Adrenal gland (tissue), 12 donors: ENCODE results near the gene SEMA4C. TPM values are rescaled to one million over a fixed set of nuclear protein-coding genes. Genes with fewer than 3 reads are reported as not detected.

Experiments
- DNase-seq, 7 donors: peaks; one replicate each; pipeline ENCODE4 v3.0.0-alpha.2; 2019 to 2020
- H3K27ac ChIP-seq, 5 donors: fragments of 200-600 bp; sonication (generic) in 4 of 5; 1 replicate in 3 of 5; 2 replicates in 2 of 5; pipeline versions ENCODE4 v1.5.1 to v1.8.0; 2016 to 2020; ENCODE audit warnings: mild to moderate bottlenecking in 1 of 5
- H3K27me3 ChIP-seq: fragments of 200-600 bp; 2 replicates; pipeline ENCODE4 v1.8.0; 2021
- H3K36me3 ChIP-seq, 2 donors: fragments of 200-600 bp; replicated peaks in 1 of 2; 1 replicate in 1 of 2; 2 replicates in 1 of 2; pipeline versions ENCODE4 v1.5.1 to v1.8.0; 2018 to 2022
- H3K4me1 ChIP-seq, 2 donors: fragments of 200-600 bp; replicated peaks in 1 of 2; 1 replicate in 1 of 2; 2 replicates in 1 of 2; pipeline versions ENCODE4 v1.5.1 to v1.8.0; 2018 to 2021
- H3K4me3 ChIP-seq, 4 donors: fragments of 200-600 bp; sonication (generic) in 3 of 4; one replicate each; pipeline ENCODE4 v1.5.1; 2016 to 2018
- H3K9me3 ChIP-seq, 3 donors: fragments of 200-600 bp; sonication (generic) in 1 of 3; replicated peaks in 1 of 3; 1 replicate in 2 of 3; 2 replicates in 1 of 3; pipeline versions ENCODE4 v1.5.1 to v1.8.0; 2016 to 2021
- POLR2A ChIP-seq, 2 donors: fragments of 450-650 bp; IDR thresholded peaks; one replicate each; pipeline ENCODE4 v1.6.1; 2017; ENCODE audit warnings: antibody characterized with exemption in 2 of 2, mild to moderate bottlenecking in 2 of 2, moderate library complexity in 1 of 2
- WGBS, 4 donors: extraction: QIAGEN DNeasy Blood & Tissue Kit in 2 of 4; methylation state at CpG; one replicate each; pipeline versions ENCODE4 v1.1.5 to v1.1.7; 2013 to 2017; 5-methylcytosine and 5-hydroxymethylcytosine counted together
- intact Hi-C, 2 donors: fragments of 100-400 bp; cut with DNase I; formaldehyde crosslinking; loops; one replicate each; pipeline versions ENCODE4 v1.14.1 to v1.15.0; 2022 to 2023
- polyA plus RNA-seq, 3 donors: library from polyadenylated mRNA; stranded (reverse); fragments of 200-250 nt in 2 of 3; fragments of 350-450 nt in 1 of 3; fragmentation: Illumina TruSeq in 1 of 3; extraction: RNeasy Lipid Tissue Mini Kit (QIAGEN cat#74804) in 1 of 3; gene quantifications; one replicate each; pipeline ENCODE4 v1.2.3, GENCODE V29; 2013 to 2014
- total RNA-seq, 9 donors: library from RNA; depleted of rRNA in 4 of 9; stranded (reverse); fragments of >200 nt in 4 of 9; fragments of 120-200 nt in 1 of 9; fragmentation: NEBNext Ultra II Directional in 1 of 9; extraction: Animal tissue kit (Norgen Biotek cat#: 25700) in 1 of 9; gene quantifications; one replicate each; pipeline versions ENCODE4 v1.1.0 to v1.2.4, GENCODE V29; 2013 to 2023
- TF ChIP-seq, protein P1 (sequence below), 6 experiments: fragments of 450-650 bp in 4 of 6; fragments of 200-600 bp in 2 of 6; sonication (generic) in 1 of 6; IDR thresholded peaks; 1 replicate in 5 of 6; 2 replicates in 1 of 6; pipeline versions ENCODE4 v1.5.1 to v1.8.0; 2016 to 2021; ENCODE audit warnings: antibody characterized with exemption in 6 of 6, mild to moderate bottlenecking in 2 of 6, moderate library complexity in 1 of 6
- donor health status: healthy with polysubstance abuse.
- donor health status: Bipolar disorder and iron deficiency.
- donor health status: DM: yes; HTN: yes; CAD: no.
- donor health status: DM: no; HTN: no; CAD: no.
- donor health status: DM: no; HTN: no; CAD: no.
- donor health status: DM: yes; HTN: yes; CAD: no.

The SEMA4C gene
- total and polyA plus RNA-seq, 12 donors, result 4.4 to 31.6 (median 23.2) TPM

DNA sequence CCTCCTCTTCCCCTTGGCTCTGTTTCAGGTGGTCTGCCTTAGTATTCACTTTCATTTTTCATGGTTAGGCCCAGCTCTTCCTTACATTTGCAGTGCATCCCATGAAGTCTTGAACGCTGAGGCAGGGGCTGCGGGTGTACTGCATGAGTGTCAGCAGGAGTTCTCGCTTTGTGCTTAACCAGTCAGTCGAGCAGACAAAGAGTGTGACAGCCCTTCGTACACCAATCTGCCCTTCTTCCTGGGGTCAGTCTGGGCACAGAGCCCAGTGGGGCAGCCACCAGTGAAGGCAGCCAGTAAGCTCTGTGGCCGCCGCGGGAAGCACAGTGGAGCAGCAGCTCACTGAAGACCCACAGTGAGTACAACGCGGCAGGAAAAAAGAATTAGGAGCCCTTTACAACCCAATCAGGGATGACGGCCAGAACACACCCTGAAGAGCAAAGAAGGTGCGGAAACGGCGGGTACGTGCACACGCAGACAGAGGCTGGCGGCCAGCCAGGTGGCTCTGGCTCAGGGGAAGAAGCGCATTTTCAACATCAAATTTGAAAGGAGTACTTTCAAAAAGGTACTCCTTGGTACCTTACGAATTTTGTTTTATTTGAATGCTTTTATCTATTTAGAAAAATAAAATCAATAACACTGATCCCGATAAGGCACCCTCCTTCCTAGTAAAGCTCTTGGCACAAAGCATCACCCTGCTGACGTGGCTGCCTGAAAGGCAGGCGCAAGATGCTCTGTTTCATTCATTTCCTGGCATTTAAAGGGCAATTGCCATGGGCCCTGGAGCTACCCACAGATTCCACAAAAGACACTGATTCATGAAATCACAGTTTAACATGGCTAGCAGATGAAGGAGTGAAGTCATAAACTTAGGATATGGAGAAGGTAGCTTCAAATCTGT lies 47.0 kb upstream of the SEMA4C start:
- intact Hi-C loops, result no loop called here

DNA sequence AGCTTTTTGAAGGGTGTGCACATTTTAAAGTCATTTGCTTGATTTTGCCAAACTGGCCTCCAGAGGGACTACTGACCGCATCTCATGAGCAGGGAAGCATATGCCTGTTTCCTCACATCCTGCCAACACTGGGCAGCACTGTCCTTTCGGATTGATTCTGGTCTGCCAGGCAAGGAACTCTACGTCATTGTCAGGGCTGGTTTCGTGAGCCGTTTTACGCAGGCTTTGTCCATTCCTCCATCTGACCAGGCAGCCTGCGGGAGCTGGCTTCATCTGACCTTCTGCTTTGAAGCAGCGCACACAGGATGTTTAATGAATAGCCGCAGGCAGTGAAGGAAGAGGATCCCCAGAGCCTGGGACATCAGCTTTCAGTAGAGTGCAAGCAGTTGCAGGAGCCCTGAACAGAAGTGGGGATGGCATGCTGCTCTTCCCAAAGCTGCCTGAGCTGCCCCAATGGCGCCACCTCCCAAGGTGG lies 46.3 kb upstream of the SEMA4C start:
- Histone ChIP-seq H3K9me3 (no peaks in the 10 kb centered on the region), H3K4me3 (no peak overlapping the region), H3K4me1 (peaks cover 0 to 8% of the 10 kb centered on the region in 2 donors), H3K36me3 (no peaks in the 10 kb centered on the region), H3K27ac (peak overlapping the region in 1 of 5 donors; percentile 55), H3K27me3 (no peaks in the 10 kb centered on the region)
- TF ChIP-seq, protein P1, sequence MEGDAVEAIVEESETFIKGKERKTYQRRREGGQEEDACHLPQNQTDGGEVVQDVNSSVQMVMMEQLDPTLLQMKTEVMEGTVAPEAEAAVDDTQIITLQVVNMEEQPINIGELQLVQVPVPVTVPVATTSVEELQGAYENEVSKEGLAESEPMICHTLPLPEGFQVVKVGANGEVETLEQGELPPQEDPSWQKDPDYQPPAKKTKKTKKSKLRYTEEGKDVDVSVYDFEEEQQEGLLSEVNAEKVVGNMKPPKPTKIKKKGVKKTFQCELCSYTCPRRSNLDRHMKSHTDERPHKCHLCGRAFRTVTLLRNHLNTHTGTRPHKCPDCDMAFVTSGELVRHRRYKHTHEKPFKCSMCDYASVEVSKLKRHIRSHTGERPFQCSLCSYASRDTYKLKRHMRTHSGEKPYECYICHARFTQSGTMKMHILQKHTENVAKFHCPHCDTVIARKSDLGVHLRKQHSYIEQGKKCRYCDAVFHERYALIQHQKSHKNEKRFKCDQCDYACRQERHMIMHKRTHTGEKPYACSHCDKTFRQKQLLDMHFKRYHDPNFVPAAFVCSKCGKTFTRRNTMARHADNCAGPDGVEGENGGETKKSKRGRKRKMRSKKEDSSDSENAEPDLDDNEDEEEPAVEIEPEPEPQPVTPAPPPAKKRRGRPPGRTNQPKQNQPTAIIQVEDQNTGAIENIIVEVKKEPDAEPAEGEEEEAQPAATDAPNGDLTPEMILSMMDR (IDR thresholded peaks at IDR 0.05), result peak in 3 of 6 experiments; percentile 12 to 35 (median 20)
- no peak for TF ChIP-seq POLR2A (IDR thresholded peaks at IDR 0.05)
- DNase-seq, result peak in 3 of 7 donors; percentile 15 to 81 (median 39)
- WGBS, 4 donors, result 68 to 90% (median 77%) methylated on average over 7 to 10 of the region's 10 CpGs
- intact Hi-C loops, result no loop called here

More for the DNA sequence above, 47.0 kb upstream of the SEMA4C start:
- Histone ChIP-seq H3K27ac (peak overlapping the region in 1 of 5 donors; percentile 55), H3K27me3 (no peaks in the 10 kb centered on the region), H3K4me3 (no peak overlapping the region), H3K36me3 (no peaks in the 10 kb centered on the region), H3K9me3 (no peaks in the 10 kb centered on the region), H3K4me1 (peaks cover 0 to 8% of the 10 kb centered on the region in 2 donors)
- WGBS, 4 donors, result 74 to 92% (median 82%) methylated on average over 21 to 22 of the region's 22 CpGs
- DNase-seq, result no peak
- TF ChIP-seq, protein P1 (IDR thresholded peaks at IDR 0.05), result no peak
- no peak for TF ChIP-seq POLR2A (IDR thresholded peaks at IDR 0.05)

DNA sequence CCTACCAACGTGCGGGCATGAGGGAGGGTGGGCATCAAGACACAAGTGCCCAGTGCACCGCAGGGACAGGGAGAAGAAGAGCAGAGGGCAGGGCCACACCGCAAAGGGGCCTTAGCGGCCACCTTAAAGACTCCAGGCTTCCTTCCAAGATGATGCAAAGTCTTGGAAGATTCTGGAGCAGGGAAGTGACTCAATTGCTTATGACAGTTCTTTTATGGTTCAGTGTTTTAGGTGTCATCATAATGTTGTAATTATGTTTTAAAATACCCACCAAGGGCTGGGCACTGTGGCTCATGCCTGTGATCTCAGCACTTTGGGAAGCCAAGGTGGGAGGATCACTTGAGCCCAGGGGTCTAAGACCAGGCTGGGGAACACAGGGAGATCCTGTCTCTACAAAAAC lies 44.5 kb upstream of the SEMA4C start:
- TF ChIP-seq, protein P1 (IDR thresholded peaks at IDR 0.05), result no peak
- no peak for TF ChIP-seq POLR2A (IDR thresholded peaks at IDR 0.05)
- WGBS, 4 donors, result 63 to 81% (median 71%) methylated on average over 5 of the region's 5 CpGs
- Histone ChIP-seq H3K4me3 (no peak overlapping the region), H3K27ac (peak overlapping the region in 1 of 5 donors; percentile 17), H3K4me1 (peaks cover 0 to 8% of the 10 kb centered on the region in 2 donors), H3K27me3 (no peaks in the 10 kb centered on the region), H3K9me3 (no peaks in the 10 kb centered on the region), H3K36me3 (no peaks in the 10 kb centered on the region)
- DNase-seq, result no peak
- intact Hi-C loops, result no loop called here

DNA sequence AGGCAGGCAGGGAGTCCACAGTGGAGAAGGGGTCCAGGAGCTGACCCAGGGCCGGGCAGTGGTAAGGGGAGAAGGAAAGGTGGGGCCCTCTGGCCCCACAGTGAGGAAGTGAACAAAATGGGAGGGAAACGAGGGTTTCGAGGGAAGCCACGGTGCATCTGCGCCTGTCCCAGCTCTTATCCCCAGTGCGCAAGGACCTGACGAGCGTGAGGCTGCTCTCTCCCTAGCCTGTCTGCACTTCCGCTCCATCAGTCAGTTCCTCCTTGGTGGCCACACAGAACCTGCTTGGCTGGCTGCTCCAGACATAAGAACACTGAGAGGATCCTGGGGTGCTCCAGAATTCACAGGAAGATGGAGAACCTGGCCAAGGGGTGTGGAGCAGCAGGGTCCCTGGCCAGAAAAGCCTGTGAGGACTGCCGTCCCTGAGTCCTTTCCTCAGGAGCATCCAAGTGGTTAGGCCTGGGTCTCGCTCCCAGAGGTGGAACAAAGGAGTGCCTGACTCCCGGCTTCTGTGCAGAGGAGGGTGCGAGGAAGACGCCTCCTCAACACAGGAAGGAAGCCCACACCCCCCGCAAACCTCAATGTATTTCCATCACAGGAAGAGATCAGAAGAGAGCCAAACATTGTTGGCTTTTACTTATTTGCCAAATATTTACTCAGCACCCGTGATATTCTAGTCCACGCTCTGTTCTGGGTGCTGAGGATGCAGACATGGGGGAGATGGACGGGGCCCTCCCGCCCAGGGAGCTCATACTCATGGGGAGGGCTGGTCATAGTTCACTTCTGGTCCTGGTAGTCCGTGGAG lies 43.7 kb upstream of the SEMA4C start:
- Histone ChIP-seq H3K9me3 (no peaks in the 10 kb centered on the region), H3K4me1 (peaks cover 0 to 8% of the 10 kb centered on the region in 2 donors), H3K4me3 (no peak overlapping the region), H3K27ac (peak overlapping the region in 2 of 5 donors; percentile 17 to 25), H3K27me3 (no peaks in the 10 kb centered on the region), H3K36me3 (no peaks in the 10 kb centered on the region)
- DNase-seq, result peak in 5 of 7 donors; percentile 25 to 57 (median 31)
- intact Hi-C loops, result no loop called here
- WGBS, 4 donors, result 62 to 74% (median 66%) methylated on average over 13 to 20 of the region's 20 CpGs
- no peak for TF ChIP-seq POLR2A (IDR thresholded peaks at IDR 0.05)
- TF ChIP-seq, protein P1 (IDR thresholded peaks at IDR 0.05), result no peak
